Endothelial cell (in vitro differentiated cells): ENCODE measurements around the gene NUP214. TPM values are rescaled to one million over a fixed set of nuclear protein-coding genes. Genes with fewer than 3 reads are reported as not detected.

Experiments used
- DNase-seq: peaks from one replicate; pipeline ENCODE4 v3.0.0; 2021; ENCODE audit warnings: low spot score
- H3K27ac Mint-ChIP-seq: one replicate; pipeline ENCODE4 v1.8.0; 2021; ENCODE audit warnings: mixed read lengths, inconsistent platforms; ENCODE audit not compliant: unreplicated experiment
- H3K27me3 Mint-ChIP-seq: one replicate; pipeline ENCODE4 v1.8.0; 2021; ENCODE audit warnings: mild to moderate bottlenecking, moderate library complexity, mixed read lengths, inconsistent platforms; ENCODE audit not compliant: unreplicated experiment
- H3K36me3 Mint-ChIP-seq: one replicate; pipeline ENCODE4 v1.8.0; 2021; ENCODE audit warnings: mild to moderate bottlenecking, low read depth, mixed read lengths, inconsistent platforms; ENCODE audit not compliant: unreplicated experiment
- H3K4me1 Mint-ChIP-seq: one replicate; pipeline ENCODE4 v1.8.0; 2021; ENCODE audit warnings: mild to moderate bottlenecking, mixed read lengths, inconsistent platforms; ENCODE audit not compliant: unreplicated experiment
- H3K4me3 Mint-ChIP-seq: one replicate; pipeline ENCODE4 v1.8.0; 2021; ENCODE audit warnings: mild to moderate bottlenecking, mixed read lengths, inconsistent platforms; ENCODE audit not compliant: unreplicated experiment
- H3K9me3 Mint-ChIP-seq: one replicate; pipeline ENCODE4 v1.8.0; 2021; ENCODE audit warnings: mixed read lengths, inconsistent platforms; ENCODE audit not compliant: unreplicated experiment
- total RNA-seq: library from RNA; stranded (reverse); fragmentation: NEBNext Ultra II Directional; extraction: Animal tissue kit (Norgen Biotek cat#: 25700); gene quantifications from one replicate; pipeline ENCODE4 v1.2.1, GENCODE V29; 2021; ENCODE audit not compliant: unreplicated experiment
- TF ChIP-seq, protein P1 (sequence below): fragments of 200-600 bp; sonication (generic); IDR thresholded peaks from one replicate; pipeline ENCODE4 v1.5.0; 2021; ENCODE audit warnings: antibody characterized with exemption; ENCODE audit not compliant: unreplicated experiment

Gene NUP214
- total RNA-seq, 1 donor from 2014 or later, result 60.8 TPM

DNA sequence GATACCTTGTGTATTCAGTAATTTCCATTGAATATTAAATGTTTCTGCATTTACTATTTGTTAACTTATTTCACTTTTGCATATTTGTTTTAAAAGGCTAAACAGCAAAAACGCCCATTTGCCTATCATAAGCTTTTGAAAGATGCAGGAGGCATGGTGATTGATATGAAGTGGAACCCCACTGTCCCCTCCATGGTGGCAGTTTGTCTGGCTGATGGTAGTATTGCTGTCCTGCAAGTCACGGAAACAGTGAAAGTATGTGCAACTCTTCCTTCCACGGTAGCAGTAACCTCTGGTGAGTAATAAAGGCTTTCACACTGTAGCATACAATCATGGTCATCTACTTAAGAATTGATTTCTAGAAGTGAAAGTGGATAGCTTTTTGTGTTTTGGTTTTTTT lies 3.8 kb downstream of the NUP214 start:
- no peak overlapping the region for H3K4me3 Mint-ChIP-seq
- H3K27me3 Mint-ChIP-seq, result peaks cover 2% of the 10 kb centered on the region
- H3K36me3 Mint-ChIP-seq, result peaks cover 30% of the 10 kb centered on the region
- no peak overlapping the region for H3K27ac Mint-ChIP-seq
- no peaks in the 10 kb centered on the region for H3K9me3 Mint-ChIP-seq
- TF ChIP-seq, protein P1, sequence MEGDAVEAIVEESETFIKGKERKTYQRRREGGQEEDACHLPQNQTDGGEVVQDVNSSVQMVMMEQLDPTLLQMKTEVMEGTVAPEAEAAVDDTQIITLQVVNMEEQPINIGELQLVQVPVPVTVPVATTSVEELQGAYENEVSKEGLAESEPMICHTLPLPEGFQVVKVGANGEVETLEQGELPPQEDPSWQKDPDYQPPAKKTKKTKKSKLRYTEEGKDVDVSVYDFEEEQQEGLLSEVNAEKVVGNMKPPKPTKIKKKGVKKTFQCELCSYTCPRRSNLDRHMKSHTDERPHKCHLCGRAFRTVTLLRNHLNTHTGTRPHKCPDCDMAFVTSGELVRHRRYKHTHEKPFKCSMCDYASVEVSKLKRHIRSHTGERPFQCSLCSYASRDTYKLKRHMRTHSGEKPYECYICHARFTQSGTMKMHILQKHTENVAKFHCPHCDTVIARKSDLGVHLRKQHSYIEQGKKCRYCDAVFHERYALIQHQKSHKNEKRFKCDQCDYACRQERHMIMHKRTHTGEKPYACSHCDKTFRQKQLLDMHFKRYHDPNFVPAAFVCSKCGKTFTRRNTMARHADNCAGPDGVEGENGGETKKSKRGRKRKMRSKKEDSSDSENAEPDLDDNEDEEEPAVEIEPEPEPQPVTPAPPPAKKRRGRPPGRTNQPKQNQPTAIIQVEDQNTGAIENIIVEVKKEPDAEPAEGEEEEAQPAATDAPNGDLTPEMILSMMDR, result no peak
- H3K4me1 Mint-ChIP-seq, result peaks cover 12% of the 10 kb centered on the region
- no peak for DNase-seq

DNA sequence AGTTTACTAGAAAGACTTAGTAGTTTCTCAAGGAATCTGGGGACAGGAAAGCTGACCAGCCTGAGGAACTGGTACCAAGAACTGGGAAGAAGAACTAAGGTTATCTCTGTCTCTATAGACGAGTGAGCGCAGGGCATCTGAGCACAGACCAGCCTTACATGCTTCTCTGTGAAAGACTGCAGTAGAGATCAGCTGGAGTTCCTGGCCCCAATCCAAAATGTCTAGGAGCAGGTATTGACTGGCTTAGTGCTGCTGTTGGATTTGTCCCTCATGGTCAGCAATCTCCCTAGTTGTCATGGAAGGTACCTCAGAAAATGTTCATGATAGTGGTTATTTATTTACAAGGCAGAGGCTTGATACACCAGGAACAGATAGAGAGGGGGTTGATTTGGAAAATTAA lies 13.3 kb downstream of the NUP214 start:
- peaks cover 24% of the 10 kb centered on the region for H3K36me3 Mint-ChIP-seq
- H3K27me3 Mint-ChIP-seq, result no peaks in the 10 kb centered on the region
- H3K4me3 Mint-ChIP-seq, result no peak overlapping the region
- H3K9me3 Mint-ChIP-seq, result no peaks in the 10 kb centered on the region
- TF ChIP-seq, protein P1, result no peak
- peaks cover 2% of the 10 kb centered on the region for H3K4me1 Mint-ChIP-seq
- H3K27ac Mint-ChIP-seq, result no peak overlapping the region
- DNase-seq, result no peak

DNA sequence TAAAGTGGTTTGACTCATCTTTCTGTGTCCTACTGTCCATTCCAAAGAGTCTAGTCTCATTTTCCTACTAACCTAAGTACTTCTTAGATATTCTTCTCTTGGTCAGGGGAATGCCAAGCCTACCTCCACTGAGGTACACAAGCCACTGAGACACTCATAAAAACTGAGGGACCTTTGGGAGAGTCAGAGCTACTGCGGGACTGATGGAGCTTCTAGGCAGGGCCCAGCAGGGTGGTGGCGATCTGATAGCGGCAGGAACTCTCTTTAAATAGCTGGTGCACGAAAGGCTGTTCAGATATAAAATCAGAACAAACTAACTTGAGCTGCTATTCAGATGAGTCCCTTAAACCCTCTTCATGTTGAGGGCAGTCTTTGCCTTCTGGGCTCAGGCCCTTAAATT lies 14.7 kb downstream of the NUP214 start:
- Mint-ChIP-seq H3K9me3 (no peaks in the 10 kb centered on the region), H3K4me3 (no peak overlapping the region), H3K27ac (no peak overlapping the region), H3K27me3 (no peaks in the 10 kb centered on the region), H3K36me3 (peaks cover 23% of the 10 kb centered on the region), H3K4me1 (peaks cover 11% of the 10 kb centered on the region)
- TF ChIP-seq, protein P1, result no peak
- DNase-seq, result no peak

DNA sequence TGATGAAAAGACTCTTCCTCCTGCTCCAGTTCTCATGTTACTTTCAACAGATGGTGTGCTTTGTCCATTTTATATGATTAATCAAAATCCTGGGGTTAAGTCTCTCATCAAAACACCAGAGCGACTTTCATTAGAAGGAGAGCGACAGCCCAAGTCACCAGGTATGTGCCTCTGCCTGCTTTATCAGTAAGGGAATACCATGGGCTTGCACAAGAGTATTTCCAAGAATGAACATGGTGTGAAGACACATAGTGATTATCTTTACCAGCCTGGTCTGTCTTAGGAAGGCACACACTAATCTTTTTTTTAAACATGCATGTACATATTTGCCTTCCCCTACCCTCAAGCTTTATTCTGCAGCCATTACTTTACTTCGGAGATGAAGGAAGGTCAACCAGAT lies 15.2 kb downstream of the NUP214 start:
- no peak for DNase-seq
- no peaks in the 10 kb centered on the region for H3K27me3 Mint-ChIP-seq
- H3K36me3 Mint-ChIP-seq, result peaks cover 26% of the 10 kb centered on the region
- H3K9me3 Mint-ChIP-seq, result no peaks in the 10 kb centered on the region
- no peak overlapping the region for H3K27ac Mint-ChIP-seq
- H3K4me1 Mint-ChIP-seq, result peaks cover 11% of the 10 kb centered on the region
- TF ChIP-seq, protein P1, result no peak
- H3K4me3 Mint-ChIP-seq, result no peak overlapping the region

DNA sequence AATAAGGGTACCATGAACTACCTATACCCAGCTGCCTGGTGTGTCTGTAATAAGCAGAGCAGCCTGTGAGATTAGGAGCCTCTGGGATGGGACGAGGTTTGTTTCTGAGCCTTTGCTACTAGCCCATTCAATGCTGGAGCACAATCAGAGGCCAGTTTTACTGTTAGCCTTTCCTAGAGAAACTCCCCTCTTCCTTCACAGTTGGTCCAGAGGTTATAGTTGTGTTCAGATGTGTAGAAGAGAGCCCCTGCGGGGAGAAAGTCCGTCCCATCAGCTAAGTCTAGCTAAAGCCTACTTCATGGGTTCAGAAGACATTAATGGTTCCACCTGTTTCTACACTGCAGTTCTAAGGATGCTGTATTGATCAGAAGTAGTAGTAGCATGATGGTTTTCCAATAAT lies 16.8 kb downstream of the NUP214 start:
- H3K27me3 Mint-ChIP-seq, result no peaks in the 10 kb centered on the region
- DNase-seq, result no peak
- no peaks in the 10 kb centered on the region for H3K9me3 Mint-ChIP-seq
- H3K4me3 Mint-ChIP-seq, result no peak overlapping the region
- H3K27ac Mint-ChIP-seq, result no peak overlapping the region
- TF ChIP-seq, protein P1, result no peak
- H3K4me1 Mint-ChIP-seq, result peaks cover 11% of the 10 kb centered on the region
- H3K36me3 Mint-ChIP-seq, result peaks cover 28% of the 10 kb centered on the region
